Upper lobe of right lung (tissue), 1 donor: ENCODE results near the gene CTNNA3. TPM values are rescaled to one million over a fixed set of nuclear protein-coding genes. Genes with fewer than 3 reads are reported as not detected.

Experiments used
- ATAC-seq: fragments of 200-7000 bp; cut with Tn5 transposase; one replicate; pipeline ENCODE4 v1.9.1; 2020; ENCODE audit warnings: mild to moderate bottlenecking, moderate library complexity
- DNase-seq: peaks from one replicate; pipeline ENCODE4 v3.0.0-alpha.2; 2020
- H3K27ac ChIP-seq: fragments of 200-600 bp; one replicate; pipeline ENCODE4 v1.8.0; 2022
- H3K27me3 ChIP-seq: fragments of 200-600 bp; one replicate; pipeline ENCODE4 v1.8.0; 2022; ENCODE audit warnings: mild to moderate bottlenecking
- H3K36me3 ChIP-seq: fragments of 200-600 bp; one replicate; pipeline ENCODE4 v1.8.0; 2022
- H3K4me1 ChIP-seq: fragments of 200-600 bp; one replicate; pipeline ENCODE4 v1.8.0; 2022
- H3K4me3 ChIP-seq: fragments of 200-600 bp; one replicate; pipeline ENCODE4 v1.8.0; 2022; ENCODE audit warnings: mild to moderate bottlenecking
- H3K9me3 ChIP-seq: fragments of 200-600 bp; one replicate; pipeline ENCODE4 v1.8.0; 2022
- intact Hi-C: fragments of 100-400 bp; cut with DNase I; formaldehyde crosslinking; loops from one replicate; pipeline ENCODE4 v1.11.0; 2022
- total RNA-seq: library from RNA; stranded (reverse); fragmentation: NEBNext Ultra II Directional; extraction: Animal tissue kit (Norgen Biotek cat#: 25700); gene quantifications from one replicate; pipeline ENCODE4 v1.2.1, GENCODE V29; 2021
- TF ChIP-seq, protein P1 (sequence below): fragments of 200-600 bp; IDR thresholded peaks from one replicate; pipeline ENCODE4 v1.8.0; 2022; ENCODE audit warnings: antibody characterized with exemption
- donor health status: DM: no; HTN: yes; CAD: no; lungs with severe emphysema.

The CTNNA3 gene
- total RNA-seq, 1 donor from 2014 or later, result 0.67 TPM

DNA sequence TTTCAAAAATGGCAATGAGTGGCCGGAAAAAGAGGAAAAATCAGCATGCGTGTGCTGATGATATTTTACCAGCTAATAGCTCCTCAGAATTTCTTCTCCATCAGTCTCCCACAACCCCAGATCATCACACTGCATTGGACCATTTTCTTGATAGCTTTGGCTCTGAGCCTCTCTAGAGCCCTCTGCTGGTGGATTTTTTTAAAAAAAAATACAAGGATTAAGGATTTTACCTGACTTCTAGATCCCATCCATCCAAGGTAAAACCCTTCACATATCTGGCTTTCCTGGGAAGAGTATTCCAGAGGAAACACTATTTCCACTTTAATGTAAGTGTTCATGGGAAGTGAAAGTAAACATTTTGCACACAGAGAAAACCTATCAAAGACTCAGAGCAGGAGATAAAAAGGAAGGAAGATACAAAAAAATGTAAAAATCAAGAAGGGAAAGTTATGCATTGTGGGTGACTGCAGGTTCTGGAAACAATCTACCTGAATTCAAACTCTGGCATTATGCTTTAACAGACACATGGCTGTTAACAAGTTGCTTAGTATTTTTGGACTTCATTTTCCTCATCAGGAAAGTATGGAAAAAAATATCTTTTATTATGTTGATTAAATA lies 389.3 kb downstream of the CTNNA3 start:
- H3K36me3 ChIP-seq, result no peaks in the 10 kb centered on the region
- intact Hi-C loops, result no loop called here
- H3K4me1 ChIP-seq, result no peaks in the 10 kb centered on the region
- no peaks in the 10 kb centered on the region for H3K27me3 ChIP-seq
- no peak overlapping the region for H3K4me3 ChIP-seq
- TF ChIP-seq, protein P1, sequence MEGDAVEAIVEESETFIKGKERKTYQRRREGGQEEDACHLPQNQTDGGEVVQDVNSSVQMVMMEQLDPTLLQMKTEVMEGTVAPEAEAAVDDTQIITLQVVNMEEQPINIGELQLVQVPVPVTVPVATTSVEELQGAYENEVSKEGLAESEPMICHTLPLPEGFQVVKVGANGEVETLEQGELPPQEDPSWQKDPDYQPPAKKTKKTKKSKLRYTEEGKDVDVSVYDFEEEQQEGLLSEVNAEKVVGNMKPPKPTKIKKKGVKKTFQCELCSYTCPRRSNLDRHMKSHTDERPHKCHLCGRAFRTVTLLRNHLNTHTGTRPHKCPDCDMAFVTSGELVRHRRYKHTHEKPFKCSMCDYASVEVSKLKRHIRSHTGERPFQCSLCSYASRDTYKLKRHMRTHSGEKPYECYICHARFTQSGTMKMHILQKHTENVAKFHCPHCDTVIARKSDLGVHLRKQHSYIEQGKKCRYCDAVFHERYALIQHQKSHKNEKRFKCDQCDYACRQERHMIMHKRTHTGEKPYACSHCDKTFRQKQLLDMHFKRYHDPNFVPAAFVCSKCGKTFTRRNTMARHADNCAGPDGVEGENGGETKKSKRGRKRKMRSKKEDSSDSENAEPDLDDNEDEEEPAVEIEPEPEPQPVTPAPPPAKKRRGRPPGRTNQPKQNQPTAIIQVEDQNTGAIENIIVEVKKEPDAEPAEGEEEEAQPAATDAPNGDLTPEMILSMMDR, result peak; percentile 49
- DNase-seq, result no peak
- no peaks in the 10 kb centered on the region for H3K9me3 ChIP-seq
- H3K27ac ChIP-seq, result no peak overlapping the region
- no peak for ATAC-seq

DNA sequence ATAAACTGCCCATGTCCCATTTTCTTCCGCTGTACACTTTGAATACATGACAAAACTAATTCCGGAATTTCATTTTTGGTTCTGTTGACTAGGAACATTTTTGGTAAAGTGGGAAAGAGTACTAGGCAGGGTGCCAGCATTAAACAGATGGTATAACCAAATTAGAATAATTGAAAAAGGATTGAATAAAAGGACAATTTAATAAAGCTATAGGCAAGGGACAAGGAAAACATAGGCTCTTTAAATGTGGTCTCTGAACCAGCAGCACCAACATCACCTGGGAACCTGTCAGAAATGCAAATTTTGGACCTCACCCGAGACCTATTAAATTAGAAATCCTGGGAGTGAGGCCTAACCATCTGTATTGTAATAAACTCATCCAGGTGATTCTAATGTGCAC lies 393.3 kb downstream of the CTNNA3 start:
- Histone ChIP-seq H3K9me3 (no peaks in the 10 kb centered on the region), H3K4me3 (no peak overlapping the region), H3K27ac (no peak overlapping the region), H3K27me3 (no peaks in the 10 kb centered on the region), H3K4me1 (no peaks in the 10 kb centered on the region), H3K36me3 (no peaks in the 10 kb centered on the region)
- intact Hi-C loops, result no loop called here
- DNase-seq, result no peak
- TF ChIP-seq, protein P1, result no peak
- no peak for ATAC-seq

DNA sequence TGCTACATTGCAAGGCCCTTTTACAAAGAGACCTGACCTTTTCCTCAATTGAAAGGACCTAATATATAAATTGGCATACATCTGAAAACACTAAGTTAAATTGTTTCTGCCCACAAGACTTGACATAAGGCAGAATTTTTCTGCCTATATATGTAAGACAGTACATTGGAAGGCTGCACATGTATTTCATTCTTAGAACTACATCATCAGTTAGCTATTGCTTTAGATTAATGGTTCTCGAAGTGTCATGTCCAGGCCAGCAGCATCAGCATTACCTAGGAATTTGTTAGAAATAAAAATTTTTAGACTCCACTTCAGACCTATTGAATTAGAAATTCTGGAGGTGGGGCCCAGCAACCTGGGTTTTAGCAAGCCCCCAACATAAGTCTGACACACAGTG lies 396.2 kb downstream of the CTNNA3 start:
- ATAC-seq, result no peak
- H3K27me3 ChIP-seq, result no peaks in the 10 kb centered on the region
- intact Hi-C loops, result no loop called here
- TF ChIP-seq, protein P1, result no peak
- H3K4me1 ChIP-seq, result no peaks in the 10 kb centered on the region
- H3K4me3 ChIP-seq, result no peak overlapping the region
- H3K27ac ChIP-seq, result no peak overlapping the region
- H3K36me3 ChIP-seq, result no peaks in the 10 kb centered on the region
- H3K9me3 ChIP-seq, result no peaks in the 10 kb centered on the region
- DNase-seq, result no peak

DNA sequence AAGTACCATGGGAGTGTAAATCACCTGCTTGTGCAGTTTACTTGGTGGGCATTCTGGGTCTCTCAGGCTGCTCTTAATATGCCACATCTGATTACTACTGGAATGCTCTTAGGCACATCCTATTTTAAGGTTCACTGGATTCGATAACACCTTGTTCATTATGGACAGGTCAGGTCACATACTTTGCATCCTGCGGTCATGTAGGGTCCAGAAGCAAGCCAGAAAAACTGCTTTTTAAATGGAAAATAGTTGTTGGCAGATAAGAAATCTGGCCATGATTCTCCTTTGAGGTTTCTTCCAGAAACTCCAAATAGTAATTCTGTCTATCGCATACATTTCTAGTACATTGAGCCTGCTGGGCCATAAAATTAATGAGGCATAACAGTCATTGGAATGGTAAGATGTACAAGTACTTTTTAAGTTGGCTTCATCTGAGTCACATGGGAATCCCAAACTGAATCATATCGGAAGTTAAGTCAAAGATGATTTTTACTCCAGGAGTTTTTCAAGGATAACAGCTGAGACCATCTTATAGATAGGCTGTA lies 398.3 kb downstream of the CTNNA3 start:
- TF ChIP-seq, protein P1, result no peak
- no peak for ATAC-seq
- DNase-seq, result no peak
- H3K36me3 ChIP-seq, result no peaks in the 10 kb centered on the region
- no peaks in the 10 kb centered on the region for H3K4me1 ChIP-seq
- H3K27ac ChIP-seq, result no peak overlapping the region
- no peaks in the 10 kb centered on the region for H3K9me3 ChIP-seq
- no peak overlapping the region for H3K4me3 ChIP-seq
- no peaks in the 10 kb centered on the region for H3K27me3 ChIP-seq
- intact Hi-C loops, result no loop called here

DNA sequence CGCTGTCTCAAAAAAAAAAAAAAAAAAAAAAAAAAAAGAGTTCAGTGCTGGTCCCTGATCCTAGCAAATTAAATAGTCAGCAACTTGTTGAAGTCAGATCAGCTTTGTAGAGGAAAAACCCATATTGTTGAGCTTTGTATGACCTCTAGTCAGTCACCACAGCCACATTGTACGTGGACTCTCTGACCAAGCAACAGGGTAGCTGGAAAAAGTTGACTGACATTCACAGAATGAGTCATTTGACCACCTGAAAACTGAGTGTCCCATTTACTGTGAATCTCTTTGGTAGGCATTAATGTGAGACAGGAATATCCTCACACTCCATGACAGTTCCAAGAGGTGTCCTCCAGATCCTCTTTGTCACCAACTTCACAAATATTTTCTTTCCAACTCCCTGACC lies 399.1 kb downstream of the CTNNA3 start:
- Histone ChIP-seq H3K27me3 (no peaks in the 10 kb centered on the region), H3K4me3 (no peak overlapping the region), H3K9me3 (no peaks in the 10 kb centered on the region), H3K4me1 (no peaks in the 10 kb centered on the region), H3K36me3 (no peaks in the 10 kb centered on the region), H3K27ac (no peak overlapping the region)
- TF ChIP-seq, protein P1, result no peak
- intact Hi-C loops, result no loop called here
- DNase-seq (no peak), ATAC-seq (no peak)
